ENCODE data around the gene NARS2.
A peak's percentile ranks its signal among the peaks of the same experiment; 100 is the strongest.

The NARS2 gene

DNA sequence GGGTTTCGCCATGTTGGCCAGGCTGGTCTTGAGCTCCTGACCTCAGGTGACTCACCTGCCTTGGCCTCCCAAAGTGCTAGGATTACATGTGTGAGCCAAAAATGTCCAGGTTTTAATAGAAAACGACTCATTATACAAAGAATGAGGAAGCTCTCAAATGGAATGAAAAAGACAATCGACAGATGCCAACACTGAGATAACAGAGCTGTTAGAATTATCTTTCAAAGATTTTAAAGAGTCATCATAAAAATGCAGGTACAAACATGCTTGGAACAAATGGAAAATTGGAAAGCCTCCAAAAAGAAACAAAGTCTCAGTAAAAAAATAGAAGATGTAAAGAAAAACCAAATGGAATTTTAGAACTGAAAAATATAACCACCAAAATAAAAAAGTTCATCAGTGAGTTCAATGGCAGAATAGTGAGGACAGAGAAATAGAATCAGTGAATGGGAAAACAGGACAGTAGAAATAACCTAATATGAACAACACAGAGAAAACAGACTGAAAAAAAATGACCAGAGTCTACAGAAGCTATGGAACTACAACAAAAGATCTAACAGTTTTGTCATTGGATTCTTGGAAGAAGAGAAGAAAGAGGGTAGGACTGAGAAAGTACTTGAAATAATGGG, 168.0 kb downstream of the NARS2 start:
- DNase-seq: no peak

- no peak for DNase-seq
Measured at GRCh38 chr11:78405805-78406204, 168.9 kb downstream of the NARS2 start.

GRCh38 chr11:78403781-78404180, 170.9 kb downstream of the NARS2 start:
- peak; percentile 47 for DNase-seq

GRCh38 chr11:78402847-78403246, 171.8 kb downstream of the NARS2 start:
- no peak for DNase-seq

DNA sequence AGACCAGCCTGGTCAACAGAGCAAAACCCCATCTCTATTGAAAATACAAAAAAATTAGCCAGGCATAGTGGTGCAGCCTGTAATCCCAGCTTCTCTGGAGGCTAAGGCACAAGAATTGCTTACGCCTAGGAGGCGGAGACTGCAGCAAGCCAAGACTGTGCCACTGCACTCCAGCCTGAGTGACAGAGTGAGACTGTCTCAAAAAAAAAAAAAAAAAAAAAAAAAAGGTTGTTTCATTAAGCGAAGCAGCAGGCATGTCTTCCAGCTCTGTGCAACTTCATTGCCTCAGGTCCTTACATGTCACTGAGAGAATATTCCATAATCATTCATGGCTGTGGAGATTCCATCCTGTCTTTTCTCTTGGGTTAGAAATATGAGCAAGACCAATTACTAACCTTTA, 174.0 kb downstream of the NARS2 start:
- DNase-seq: no peak

DNA sequence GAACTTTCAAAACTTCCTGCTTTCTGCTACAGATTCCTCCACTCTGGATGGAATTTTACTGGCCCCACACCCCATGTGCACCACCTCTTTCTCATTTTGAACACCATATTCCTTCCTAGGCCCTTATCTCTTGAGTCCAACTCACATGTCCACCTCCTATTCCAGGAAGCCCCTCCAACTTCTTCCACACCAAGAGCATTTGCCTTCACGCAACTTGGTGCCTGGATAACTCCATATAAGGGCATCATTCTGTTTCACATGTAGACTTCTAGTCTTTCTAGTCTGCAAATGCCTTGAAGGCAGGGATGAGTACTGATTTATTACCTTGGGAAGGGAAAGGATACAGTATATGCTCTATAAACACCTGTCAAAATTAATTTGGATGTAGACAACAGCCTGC, 174.5 kb downstream of the NARS2 start:
- DNase-seq: no peak

- no peak for DNase-seq
Measured at GRCh38 chr11:78399136-78399535, 175.5 kb downstream of the NARS2 start.

GRCh38 chr11:78398715-78399114, 175.9 kb downstream of the NARS2 start:
- DNase-seq: no peak

DNA sequence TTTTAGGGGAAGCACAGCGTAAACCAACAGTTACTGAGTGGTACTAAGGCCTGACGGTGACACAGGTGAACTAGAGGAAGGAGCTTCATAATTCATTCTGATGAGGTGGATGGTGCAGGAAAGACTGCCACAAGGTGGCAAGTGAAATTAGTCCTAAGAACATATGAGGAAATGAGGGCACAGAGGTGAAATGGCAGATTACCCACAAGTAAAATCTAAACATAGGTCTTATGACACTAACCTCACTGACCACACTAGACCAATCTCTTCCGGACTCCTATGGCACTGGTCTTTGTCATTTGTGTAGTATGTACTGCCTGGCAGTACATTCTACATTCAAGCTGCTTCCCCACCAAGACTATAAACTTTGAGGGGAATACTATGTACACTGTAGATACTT, 177.3 kb downstream of the NARS2 start:
- DNase-seq: no peak

DNA sequence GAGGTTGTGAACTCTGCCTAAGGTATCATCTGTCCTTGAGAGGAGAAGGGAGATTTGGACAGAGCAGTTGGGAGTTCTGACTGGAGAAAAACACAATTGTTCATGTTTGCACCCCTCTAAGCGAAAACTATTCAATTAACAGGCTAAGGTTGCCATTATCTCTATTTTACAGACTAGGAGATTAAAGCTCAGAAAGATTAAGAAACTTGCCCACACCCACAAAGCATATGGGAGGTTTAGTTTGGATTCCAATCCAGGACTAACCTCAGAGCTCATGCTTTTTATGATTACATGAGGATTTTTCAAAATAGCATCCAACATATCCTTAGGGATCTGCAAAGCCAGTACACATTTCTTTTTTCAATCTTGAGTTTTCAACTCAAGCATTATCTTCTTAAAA, 179.1 kb downstream of the NARS2 start:
- DNase-seq: no peak

DNA sequence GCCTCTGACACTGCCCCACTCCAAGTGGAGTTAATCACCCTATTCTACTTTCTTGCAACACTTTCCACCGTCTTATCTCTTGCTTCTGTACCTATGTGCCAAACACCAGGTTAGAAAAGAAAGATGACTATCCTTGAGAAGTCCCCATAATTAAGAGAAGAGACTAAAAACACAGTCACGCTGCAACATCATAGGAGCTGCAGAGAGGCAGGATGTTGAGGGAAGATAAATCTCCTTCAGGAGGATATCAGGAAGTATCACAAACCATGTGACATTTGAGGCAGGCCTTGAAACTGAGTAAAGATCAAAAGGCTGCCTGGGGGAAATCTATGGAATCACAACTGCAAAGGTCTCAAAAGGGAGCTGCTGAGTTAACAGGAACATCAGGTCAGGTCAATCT, 181.8 kb downstream of the NARS2 start:
- no peak for DNase-seq

DNA sequence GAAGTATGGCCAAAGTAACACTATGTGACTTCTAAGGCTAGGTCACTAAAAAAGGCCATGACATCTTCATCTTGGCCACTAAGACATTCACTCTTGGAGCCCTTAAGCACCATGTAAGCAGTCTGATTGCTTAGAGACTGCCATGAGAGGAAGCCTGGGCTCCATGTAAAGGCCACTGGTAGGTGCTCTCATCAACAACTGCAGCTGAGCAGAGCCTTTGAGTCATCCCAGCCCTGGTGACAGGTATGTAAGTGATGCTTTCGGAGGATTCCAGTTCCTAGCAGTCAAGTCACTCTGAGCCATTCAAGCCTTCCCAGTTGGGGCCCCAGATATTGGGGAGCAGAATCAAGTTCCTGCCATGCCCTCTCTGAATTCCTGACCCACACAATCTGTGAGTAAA, 183.2 kb downstream of the NARS2 start:
- DNase-seq: no peak

- no peak for DNase-seq
Measured at GRCh38 chr11:78390809-78391208, 183.9 kb downstream of the NARS2 start.

GRCh38 chr11:78386215-78386941, 188.3 kb downstream of the NARS2 start:
- no peak for DNase-seq
